GM19099 (cell line): ENCODE results near the gene ZNF106.

ENCODE experiments used
- POLR2A ChIP-seq: IDR thresholded peaks from 3 replicates; pipeline ENCODE4 v1.6.1; 2011; ENCODE audit warnings: low read depth; ENCODE audit not compliant: insufficient read length; ENCODE audit errors: extremely low read depth

The ZNF106 gene

GRCh38 chr15:42495361-42496212 is 4.6 kb upstream of the ZNF106 start, which contains the start of gene SNAP23:
TSS of gene SNAP23 (plus strand) at chr15:42495634. CDS start at chr15:42511847, 16,213 bp downstream.
- TF ChIP-seq POLR2A, result peak; percentile 80

- TF ChIP-seq POLR2A, result no peak
Measured at GRCh38 chr15:42494998-42495360, 4.0 kb upstream of the ZNF106 start.

GRCh38 chr15:42493679-42494078 is 2.7 kb upstream of the ZNF106 start:
- no peak for TF ChIP-seq POLR2A

- no peak for TF ChIP-seq POLR2A
Measured at GRCh38 chr15:42491539-42492225, 741 bp upstream of the ZNF106 start.

GRCh38 chr15:42490291-42490670 is 660 bp downstream of the ZNF106 start:
- no peak for TF ChIP-seq POLR2A

- no peak for TF ChIP-seq POLR2A
Measured at GRCh38 chr15:42483677-42484076, 7.3 kb downstream of the ZNF106 start.

- no peak for TF ChIP-seq POLR2A
Measured at GRCh38 chr15:42482701-42483100, 8.2 kb downstream of the ZNF106 start.

GRCh38 chr15:42474827-42475226 is 16.1 kb downstream of the ZNF106 start:
- no peak for TF ChIP-seq POLR2A

GRCh38 chr15:42471002-42471401 is 19.9 kb downstream of the ZNF106 start:
- no peak for TF ChIP-seq POLR2A

- TF ChIP-seq POLR2A, result no peak
Measured at GRCh38 chr15:42465520-42466259, 25.3 kb downstream of the ZNF106 start.

- TF ChIP-seq POLR2A, result no peak
Measured at GRCh38 chr15:42461261-42461660, 29.7 kb downstream of the ZNF106 start.

- TF ChIP-seq POLR2A, result peak; percentile 24
Measured at GRCh38 chr15:42457445-42458442, 33.2 kb downstream of the ZNF106 start.

- no peak for TF ChIP-seq POLR2A
Measured at GRCh38 chr15:42456971-42457370, 34.0 kb downstream of the ZNF106 start.

GRCh38 chr15:42456531-42456930 is 34.4 kb downstream of the ZNF106 start:
- TF ChIP-seq POLR2A, result no peak
